ENCODE measurements around the gene NRDC.

NRDC gene

GRCh38 chr1:51920130-51920529 lies 41.6 kb upstream of the NRDC start:
- H3K79me2 ChIP-seq (ENCODE audit: insufficient read depth, low read length): no peaks in the 10 kb centered on the region
- H3K4me2 ChIP-seq (ENCODE audit: low read depth, low read length, poor library complexity, severe bottlenecking): no peak overlapping the region
- no peaks in the 10 kb centered on the region for H3F3A ChIP-seq (ENCODE audit: low read depth)
- no peak for TF ChIP-seq EZH2phosphoT487 (IDR thresholded peaks at IDR 0.05; ENCODE audit: borderline replicate concordance)
- no peak for TF ChIP-seq CTCF (conservative IDR thresholded peaks at IDR 0.05; ENCODE audit: low read length)
- H3K4me3 ChIP-seq (ENCODE audit: low read length, poor library complexity, severe bottlenecking): no peak overlapping the region
- no peaks in the 10 kb centered on the region for H4K20me1 ChIP-seq (ENCODE audit: insufficient read depth, low read length, poor library complexity, severe bottlenecking)
- no peaks in the 10 kb centered on the region for H3K9me2 ChIP-seq (replicated peaks; ENCODE audit: low read depth, low read length)
- no peak overlapping the region for H3K9ac ChIP-seq (ENCODE audit: low read depth, low read length, poor library complexity, severe bottlenecking)
- H3K4me1 ChIP-seq (ENCODE audit: insufficient read depth, low read length, poor library complexity, severe bottlenecking): no peaks in the 10 kb centered on the region
- H3K27me3 ChIP-seq (ENCODE audit: insufficient read depth, low read length, poor library complexity, severe bottlenecking): peaks cover 5% of the 10 kb centered on the region
- no peaks in the 10 kb centered on the region for H3K36me3 ChIP-seq (ENCODE audit: insufficient read depth, low read length)
- H3K9me3 ChIP-seq (ENCODE audit: insufficient read depth, low read depth, low read length): no peaks in the 10 kb centered on the region
- H2AFZ ChIP-seq (ENCODE audit: low read length): no peak overlapping the region

- H3K4me1 ChIP-seq (ENCODE audit: insufficient read depth, low read length, poor library complexity, severe bottlenecking): no peaks in the 10 kb centered on the region
- H3K79me2 ChIP-seq (ENCODE audit: insufficient read depth, low read length): no peaks in the 10 kb centered on the region
- no peak overlapping the region for H3K4me3 ChIP-seq (ENCODE audit: low read length, poor library complexity, severe bottlenecking)
- no peak overlapping the region for H2AFZ ChIP-seq (ENCODE audit: low read length)
- H3F3A ChIP-seq (ENCODE audit: low read depth): no peaks in the 10 kb centered on the region
- no peaks in the 10 kb centered on the region for H3K9me2 ChIP-seq (replicated peaks; ENCODE audit: low read depth, low read length)
- H4K20me1 ChIP-seq (ENCODE audit: insufficient read depth, low read length, poor library complexity, severe bottlenecking): no peaks in the 10 kb centered on the region
- no peak overlapping the region for H3K4me2 ChIP-seq (ENCODE audit: low read depth, low read length, poor library complexity, severe bottlenecking)
- no peaks in the 10 kb centered on the region for H3K9me3 ChIP-seq (ENCODE audit: insufficient read depth, low read depth, low read length)
- peaks cover 5% of the 10 kb centered on the region for H3K27me3 ChIP-seq (ENCODE audit: insufficient read depth, low read length, poor library complexity, severe bottlenecking)
- no peaks in the 10 kb centered on the region for H3K36me3 ChIP-seq (ENCODE audit: insufficient read depth, low read length)
- no peak overlapping the region for H3K9ac ChIP-seq (ENCODE audit: low read depth, low read length, poor library complexity, severe bottlenecking)
- TF ChIP-seq CTCF (conservative IDR thresholded peaks at IDR 0.05; ENCODE audit: low read length): no peak
- TF ChIP-seq EZH2phosphoT487 (IDR thresholded peaks at IDR 0.05; ENCODE audit: borderline replicate concordance): no peak
These were observed 41.2 kb upstream of the NRDC start for GRCh38 chr1:51919684-51920083.

GRCh38 chr1:51916587-51917405 lies 38.3 kb upstream of the NRDC start:
- H4K20me1 ChIP-seq (ENCODE audit: insufficient read depth, low read length, poor library complexity, severe bottlenecking): no peaks in the 10 kb centered on the region
- no peaks in the 10 kb centered on the region for H3K79me2 ChIP-seq (ENCODE audit: insufficient read depth, low read length)
- no peak overlapping the region for H3K4me3 ChIP-seq (ENCODE audit: low read length, poor library complexity, severe bottlenecking)
- no peaks in the 10 kb centered on the region for H3F3A ChIP-seq (ENCODE audit: low read depth)
- H3K4me1 ChIP-seq (ENCODE audit: insufficient read depth, low read length, poor library complexity, severe bottlenecking): no peaks in the 10 kb centered on the region
- H3K9me2 ChIP-seq (replicated peaks; ENCODE audit: low read depth, low read length): no peaks in the 10 kb centered on the region
- TF ChIP-seq EZH2phosphoT487 (IDR thresholded peaks at IDR 0.05; ENCODE audit: borderline replicate concordance) (no peak), CTCF (conservative IDR thresholded peaks at IDR 0.05; ENCODE audit: low read length) (no peak)
- H3K36me3 ChIP-seq (ENCODE audit: insufficient read depth, low read length): no peaks in the 10 kb centered on the region
- no peaks in the 10 kb centered on the region for H3K9me3 ChIP-seq (ENCODE audit: insufficient read depth, low read depth, low read length)
- peaks cover 5% of the 10 kb centered on the region for H3K27me3 ChIP-seq (ENCODE audit: insufficient read depth, low read length, poor library complexity, severe bottlenecking)
- no peak overlapping the region for H3K9ac ChIP-seq (ENCODE audit: low read depth, low read length, poor library complexity, severe bottlenecking)
- no peak overlapping the region for H2AFZ ChIP-seq (ENCODE audit: low read length)
- no peak overlapping the region for H3K4me2 ChIP-seq (ENCODE audit: low read depth, low read length, poor library complexity, severe bottlenecking)
